A549 treated with DMSO at 1 μM for 4 hours (cell line): ENCODE measurements around the gene FAM3D. TPM values are rescaled to one million over a fixed set of nuclear protein-coding genes. Genes with fewer than 3 reads are reported as not detected.

Source experiments
- total RNA-seq: library from RNA; stranded (reverse); fragments of 200-300 nt; extraction: Qiagen RNA extraction; gene quantifications from 5 replicates; pipeline ENCODE4 v1.2.3, GENCODE V29; 2022; ENCODE audit warnings: low read depth

FAM3D gene, protein sequence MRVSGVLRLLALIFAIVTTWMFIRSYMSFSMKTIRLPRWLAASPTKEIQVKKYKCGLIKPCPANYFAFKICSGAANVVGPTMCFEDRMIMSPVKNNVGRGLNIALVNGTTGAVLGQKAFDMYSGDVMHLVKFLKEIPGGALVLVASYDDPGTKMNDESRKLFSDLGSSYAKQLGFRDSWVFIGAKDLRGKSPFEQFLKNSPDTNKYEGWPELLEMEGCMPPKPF
- total RNA-seq = not detected in 5 replicates

DNA sequence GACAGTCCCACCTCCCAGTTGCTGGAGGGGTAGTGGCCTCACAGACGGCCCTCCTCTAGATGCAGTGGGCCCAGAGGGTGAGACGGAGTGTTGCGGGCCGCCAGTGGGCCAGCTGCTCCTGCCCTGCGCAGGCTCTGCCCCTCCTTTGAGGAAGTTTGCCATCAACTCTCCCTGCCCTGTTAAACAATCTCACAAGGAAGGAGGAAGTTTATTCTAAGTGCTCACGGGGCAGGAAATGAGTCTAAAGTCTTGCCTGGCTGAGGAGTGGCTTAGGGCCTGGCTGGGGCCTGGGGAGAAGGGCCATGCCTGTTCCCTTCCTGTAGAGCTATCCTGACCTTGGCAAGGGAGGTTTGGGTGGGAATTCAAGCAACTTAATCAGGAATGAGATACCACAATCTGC is at the start of gene FAM3D:
FAM3D (minus strand) TSS at position 92 of the 400 bp plus-strand sequence. CDS start 11,211 bp downstream, outside the sequence.

Other genes starting within 250 kb of the FAM3D start
- 57.9 to 68.2 TPM (median 64.1 TPM) in 5 replicates for gene PDHB, start 232.9 kb downstream of the FAM3D start, total RNA-seq
- 7.0 to 10.1 TPM (median 10.0 TPM) in 5 replicates for gene KCTD6, start 174.7 kb downstream of the FAM3D start, total RNA-seq
- 7.8 to 11.7 TPM (median 10.8 TPM) in 5 replicates for gene ACOX2, start 129.6 kb downstream of the FAM3D start, total RNA-seq
- gene FAM107A, start 89.4 kb downstream of the FAM3D start, total RNA-seq = not detected in 5 replicates